H9 (cell line): ENCODE results near the gene CCDC92. TPM values are rescaled to one million over a fixed set of nuclear protein-coding genes. Genes with fewer than 3 reads are reported as not detected.

Experiments used
- DNase-seq: peaks from one replicate; pipeline ENCODE4 v3.0.0-alpha.2; 2017
- H2AFZ ChIP-seq: one replicate; pipeline ENCODE4 v1.6.1; 2013; ENCODE audit warnings: mild to moderate bottlenecking, low read length, control low read depth, moderate library complexity
- H2AK5ac ChIP-seq: 2 replicates; pipeline ENCODE4 v1.6.1; 2013; ENCODE audit warnings: low read length, control low read depth, mixed read lengths; ENCODE audit not compliant: insufficient read length
- H2BK120ac ChIP-seq: one replicate; pipeline ENCODE4 v1.6.1; 2013; ENCODE audit warnings: low read depth, mild to moderate bottlenecking, low read length, control low read depth, inconsistent platforms; ENCODE audit not compliant: poor library complexity, severe bottlenecking
- H2BK12ac ChIP-seq: 2 replicates; pipeline ENCODE4 v1.6.1; 2013; ENCODE audit warnings: low read length, control low read depth, mixed read lengths, low read depth; ENCODE audit not compliant: insufficient read length
- H2BK15ac ChIP-seq: 2 replicates; pipeline ENCODE4 v1.6.1; 2013; ENCODE audit warnings: low read depth, low read length, control low read depth
- H2BK20ac ChIP-seq: one replicate; pipeline ENCODE4 v1.6.1; 2013; ENCODE audit warnings: low read depth, mild to moderate bottlenecking, low read length, control low read depth, inconsistent platforms; ENCODE audit not compliant: poor library complexity, severe bottlenecking
- H2BK5ac ChIP-seq: 2 replicates; pipeline ENCODE4 v1.6.1; 2013; ENCODE audit warnings: low read length, control low read depth, mixed read lengths; ENCODE audit not compliant: insufficient read length
- H3K14ac ChIP-seq: 2 replicates; pipeline ENCODE4 v1.6.1; 2013; ENCODE audit warnings: low read length, control low read depth; ENCODE audit not compliant: insufficient read depth
- H3K18ac ChIP-seq: 2 replicates; pipeline ENCODE4 v1.6.1; 2013; ENCODE audit warnings: low read depth, mild to moderate bottlenecking, mixed read lengths, low read length, control low read depth; ENCODE audit not compliant: insufficient read length
- H3K23ac ChIP-seq: 2 replicates; pipeline ENCODE4 v1.6.1; 2013; ENCODE audit warnings: low read length, control low read depth, mixed read lengths, low read depth; ENCODE audit not compliant: insufficient read length
- H3K23me2 ChIP-seq: 2 replicates; pipeline ENCODE4 v1.6.1; 2013; ENCODE audit warnings: low read depth, mild to moderate bottlenecking, mixed read lengths, low read length, control low read depth; ENCODE audit not compliant: insufficient read length, poor library complexity, severe bottlenecking
- H3K27ac ChIP-seq: 2 replicates; pipeline ENCODE4 v1.5.1; 2013; ENCODE audit warnings: low read length, control low read depth, mixed read lengths, low read depth; ENCODE audit not compliant: insufficient read length
- H3K27me3 ChIP-seq: 2 replicates; pipeline ENCODE4 v1.6.1; 2013; ENCODE audit warnings: low read length, control low read depth, inconsistent platforms; ENCODE audit not compliant: insufficient read depth
- H3K4ac ChIP-seq: 2 replicates; pipeline ENCODE4 v1.6.1; 2013; ENCODE audit warnings: low read depth, mild to moderate bottlenecking, control low read depth, inconsistent platforms, low read length, moderate library complexity
- H3K4me1 ChIP-seq: 2 replicates; pipeline ENCODE4 v1.6.1; 2013; ENCODE audit warnings: low read length, control low read depth, inconsistent platforms; ENCODE audit not compliant: insufficient read depth
- H3K4me2 ChIP-seq: 2 replicates; pipeline ENCODE4 v1.6.1; 2013; ENCODE audit warnings: low read length, control low read depth, mixed read lengths; ENCODE audit not compliant: insufficient read length, insufficient read depth
- H3K56ac ChIP-seq: 2 replicates; pipeline ENCODE4 v1.6.1; 2013; ENCODE audit warnings: low read depth, mild to moderate bottlenecking, mixed read lengths, low read length, control low read depth; ENCODE audit not compliant: insufficient read length
- H3K79me1 ChIP-seq: 2 replicates; pipeline ENCODE4 v1.6.1; 2013; ENCODE audit warnings: low read depth, mild to moderate bottlenecking, moderate library complexity, low read length, control low read depth, inconsistent platforms; ENCODE audit not compliant: insufficient read depth, poor library complexity, severe bottlenecking
- H3K79me2 ChIP-seq: 2 replicates; pipeline ENCODE4 v1.6.1; 2013; ENCODE audit warnings: low read length, control low read depth, inconsistent platforms; ENCODE audit not compliant: insufficient read depth
- H3K9ac ChIP-seq: 2 replicates; pipeline ENCODE4 v1.6.1; 2013; ENCODE audit warnings: low read length, control low read depth, mixed read lengths; ENCODE audit not compliant: insufficient read length; ENCODE audit errors: extremely low read depth
- H3K9me3 ChIP-seq: one replicate; pipeline ENCODE4 v1.6.1; 2013; ENCODE audit warnings: low read depth, low read length, inconsistent platforms; ENCODE audit not compliant: control insufficient read depth
- H3T11ph ChIP-seq: one replicate; pipeline ENCODE4 v1.6.1; 2013; ENCODE audit warnings: mild to moderate bottlenecking, low read length, control low read depth, inconsistent platforms
- H4K20me1 ChIP-seq: one replicate; pipeline ENCODE4 v1.6.1; 2013; ENCODE audit not compliant: control insufficient read depth, insufficient read length, insufficient read depth
- H4K5ac ChIP-seq: 2 replicates; pipeline ENCODE4 v1.6.1; 2013; ENCODE audit warnings: low read depth, mild to moderate bottlenecking, mixed read lengths, low read length, control low read depth; ENCODE audit not compliant: insufficient read length
- H4K8ac ChIP-seq: replicated peaks from 2 replicates; pipeline ENCODE4 v1.6.1; 2013; ENCODE audit warnings: low read length, control low read depth, mixed read lengths, low read depth; ENCODE audit not compliant: insufficient read length
- H4K91ac ChIP-seq: 2 replicates; pipeline ENCODE4 v1.6.1; 2013; ENCODE audit warnings: low read depth, mild to moderate bottlenecking, moderate library complexity, mixed read lengths, low read length, control low read depth; ENCODE audit not compliant: insufficient read length
- H3K27ac Mint-ChIP-seq, 3 experiments: 2 replicates in 2 of 3; 3 replicates in 1 of 3; pipeline ENCODE4 v1.8.0; 2020 to 2021; ENCODE audit warnings: mixed read lengths in 3 of 3, mild to moderate bottlenecking in 1 of 3, moderate library complexity in 1 of 3
- H3K27me3 Mint-ChIP-seq: 2 replicates; pipeline ENCODE4 v1.8.0; 2021; ENCODE audit warnings: low read depth, mild to moderate bottlenecking, moderate library complexity, mixed read lengths
- H3K36me3 Mint-ChIP-seq, 3 experiments: 2 replicates in 2 of 3; 3 replicates in 1 of 3; pipeline ENCODE4 v1.8.0; 2020 to 2021; ENCODE audit warnings: low read depth in 3 of 3, mixed read lengths in 3 of 3; ENCODE audit not compliant: insufficient read depth in 1 of 3
- H3K4me1 Mint-ChIP-seq, 2 experiments: 2 replicates each; pipeline ENCODE4 v1.8.0; 2020; ENCODE audit warnings: mixed read lengths in 2 of 2
- H3K4me3 Mint-ChIP-seq, 2 experiments: 2 replicates in 1 of 2; 3 replicates in 1 of 2; pipeline ENCODE4 v1.8.0; 2020 to 2021; ENCODE audit warnings: mild to moderate bottlenecking in 2 of 2, mixed read lengths in 2 of 2, moderate library complexity in 1 of 2
- H3K9me3 Mint-ChIP-seq, 2 experiments: 2 replicates in 1 of 2; 3 replicates in 1 of 2; pipeline ENCODE4 v1.8.0; 2020; ENCODE audit warnings: mild to moderate bottlenecking in 2 of 2, mixed read lengths in 2 of 2, moderate library complexity in 1 of 2
- WGBS: extraction: QIAGEN DNeasy Blood & Tissue Kit; methylation state at CpG from one replicate; pipeline ENCODE4 v1.1.7; 2013; ENCODE audit warnings: missing lambda C conversion rate, low lambda C conversion rate, mixed read lengths; ENCODE audit not compliant: insufficient read length; ENCODE audit errors: extremely low coverage; 5-methylcytosine and 5-hydroxymethylcytosine counted together
- total RNA-seq: library from RNA; stranded (reverse); gene quantifications from 2 replicates; pipeline ENCODE4 v1.2.1, GENCODE V29; 2021
- TF ChIP-seq, protein P1 (sequence below): fragments of 200-600 bp; sonication (generic); conservative IDR thresholded peaks from 3 replicates; pipeline ENCODE4 v1.8.0; 2021; ENCODE audit warnings: antibody characterized with exemption, mild to moderate bottlenecking

The CCDC92 gene
- total RNA-seq, 1 experiment from 2014 or later = 1.3 TPM

- no peak overlapping the region for H3K14ac ChIP-seq
- no peaks in the 10 kb centered on the region for H3K9me3 ChIP-seq
- TF ChIP-seq, protein P1, sequence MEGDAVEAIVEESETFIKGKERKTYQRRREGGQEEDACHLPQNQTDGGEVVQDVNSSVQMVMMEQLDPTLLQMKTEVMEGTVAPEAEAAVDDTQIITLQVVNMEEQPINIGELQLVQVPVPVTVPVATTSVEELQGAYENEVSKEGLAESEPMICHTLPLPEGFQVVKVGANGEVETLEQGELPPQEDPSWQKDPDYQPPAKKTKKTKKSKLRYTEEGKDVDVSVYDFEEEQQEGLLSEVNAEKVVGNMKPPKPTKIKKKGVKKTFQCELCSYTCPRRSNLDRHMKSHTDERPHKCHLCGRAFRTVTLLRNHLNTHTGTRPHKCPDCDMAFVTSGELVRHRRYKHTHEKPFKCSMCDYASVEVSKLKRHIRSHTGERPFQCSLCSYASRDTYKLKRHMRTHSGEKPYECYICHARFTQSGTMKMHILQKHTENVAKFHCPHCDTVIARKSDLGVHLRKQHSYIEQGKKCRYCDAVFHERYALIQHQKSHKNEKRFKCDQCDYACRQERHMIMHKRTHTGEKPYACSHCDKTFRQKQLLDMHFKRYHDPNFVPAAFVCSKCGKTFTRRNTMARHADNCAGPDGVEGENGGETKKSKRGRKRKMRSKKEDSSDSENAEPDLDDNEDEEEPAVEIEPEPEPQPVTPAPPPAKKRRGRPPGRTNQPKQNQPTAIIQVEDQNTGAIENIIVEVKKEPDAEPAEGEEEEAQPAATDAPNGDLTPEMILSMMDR = no peak
- H4K8ac ChIP-seq = no peak overlapping the region
- H3K4ac ChIP-seq = no peak overlapping the region
- no peak for DNase-seq
- H3K27me3 Mint-ChIP-seq = peaks cover 100% of the 10 kb centered on the region
- H3K79me1 ChIP-seq = no peaks in the 10 kb centered on the region
- no peak overlapping the region for H3T11ph ChIP-seq
- no peak overlapping the region for H2BK12ac ChIP-seq
- peaks cover 68% of the 10 kb centered on the region for H3K27me3 ChIP-seq
- no peak overlapping the region for H2BK15ac ChIP-seq
- H3K27ac Mint-ChIP-seq = no peak overlapping the region
- no peak overlapping the region for H3K4me2 ChIP-seq
- no peaks in the 10 kb centered on the region for H3K23me2 ChIP-seq
- no peak overlapping the region for H3K27ac ChIP-seq
- H2BK120ac ChIP-seq = no peak overlapping the region
- no peak overlapping the region for H2BK20ac ChIP-seq
- H3K4me3 Mint-ChIP-seq = no peak overlapping the region
- no peaks in the 10 kb centered on the region for H3K9me3 Mint-ChIP-seq
- H4K91ac ChIP-seq = no peak overlapping the region
- no peaks in the 10 kb centered on the region for H3K4me1 ChIP-seq
- H2AK5ac ChIP-seq = no peak overlapping the region
- no peaks in the 10 kb centered on the region for H3K36me3 Mint-ChIP-seq
- H2AFZ ChIP-seq = no peak overlapping the region
- no peak overlapping the region for H3K23ac ChIP-seq
- H3K18ac ChIP-seq = no peak overlapping the region
- H3K79me2 ChIP-seq = no peaks in the 10 kb centered on the region
- H3K56ac ChIP-seq = no peak overlapping the region
- H3K9ac ChIP-seq = no peak overlapping the region
- H4K5ac ChIP-seq = no peak overlapping the region
- no peaks in the 10 kb centered on the region for H3K4me1 Mint-ChIP-seq
- no peaks in the 10 kb centered on the region for H4K20me1 ChIP-seq
- H2BK5ac ChIP-seq = no peak overlapping the region
- no CpG with 5 or more reads among the region's 4 CpGs for WGBS
Observed at GRCh38 chr12:123963821-123964220, 8.8 kb downstream of the CCDC92 start.
